Uterus (tissue), 4 donors: Measurements from ENCODE around the gene LPP. TPM values are rescaled to one million over a fixed set of nuclear protein-coding genes. Genes with fewer than 3 reads are reported as not detected.
"Not testable (repeated sequence)": the region's sequence is repeated elsewhere in the genome, so short reads cannot be mapped to it uniquely, and the experiment has no call there.

Experiments used
- DNase-seq, 2 donors: peaks; one replicate each; pipeline ENCODE4 v3.0.0-alpha.2; 2019 to 2020
- H3K27ac ChIP-seq, 2 donors: fragments of 200-600 bp; sonication (generic); 1 replicate in 1 of 2; 2 replicates in 1 of 2; pipeline ENCODE4 v1.5.1; 2016 to 2018
- H3K27me3 ChIP-seq, 2 donors: fragments of 200-600 bp; sonication (generic); one replicate each; pipeline ENCODE4 v1.5.1; 2018 to 2019; ENCODE audit warnings: control low read depth in 1 of 2
- H3K36me3 ChIP-seq, 2 donors: fragments of 200-600 bp; sonication (generic); one replicate each; pipeline ENCODE4 v1.5.1; 2019; ENCODE audit warnings: control low read depth in 1 of 2
- H3K4me1 ChIP-seq, 2 donors: fragments of 200-600 bp; sonication (generic); one replicate each; pipeline ENCODE4 v1.5.1; 2018 to 2019; ENCODE audit warnings: control low read depth in 1 of 2
- H3K4me3 ChIP-seq, 2 donors: fragments of 200-600 bp; sonication (generic); 1 replicate in 1 of 2; 2 replicates in 1 of 2; pipeline ENCODE4 v1.5.1; 2018 to 2019; ENCODE audit warnings: mild to moderate bottlenecking in 1 of 2
- H3K9me3 ChIP-seq, 2 donors: fragments of 200-600 bp; sonication (generic); one replicate each; pipeline ENCODE4 v1.5.1; 2019; ENCODE audit warnings: control low read depth in 1 of 2
- POLR2A ChIP-seq, 2 donors: fragments of 450-650 bp; IDR thresholded peaks; one replicate each; pipeline ENCODE4 v1.6.1; 2016; ENCODE audit warnings: antibody characterized with exemption in 2 of 2, mild to moderate bottlenecking in 1 of 2, moderate library complexity in 1 of 2
- intact Hi-C: fragments of 100-400 bp; cut with DNase I; formaldehyde crosslinking; loops from one replicate; pipeline ENCODE4 v1.15.1; 2023; ENCODE audit warnings: low total_unique reads
- total RNA-seq, 4 donors: library from RNA; depleted of rRNA in 3 of 4; stranded (reverse); fragments of >200 nt in 3 of 4; gene quantifications; one replicate each; pipeline versions ENCODE4 v1.1.0 to v1.2.4, GENCODE V29; 2014 to 2023
- TF ChIP-seq, protein P1 (sequence below), 4 experiments: fragments of 200-600 bp in 2 of 4; fragments of 450-650 bp in 2 of 4; sonication (generic) in 2 of 4; IDR thresholded peaks; one replicate each; pipeline ENCODE4 v1.5.1; 2016 to 2019; ENCODE audit warnings: antibody characterized with exemption in 4 of 4, mild to moderate bottlenecking in 2 of 4, moderate library complexity in 1 of 4
- donor health status: DM: yes; HTN: yes; CAD: no.

LPP gene
- total RNA-seq, 4 donors from 2014 or later: 180 to 1,374 (median 712) TPM

DNA sequence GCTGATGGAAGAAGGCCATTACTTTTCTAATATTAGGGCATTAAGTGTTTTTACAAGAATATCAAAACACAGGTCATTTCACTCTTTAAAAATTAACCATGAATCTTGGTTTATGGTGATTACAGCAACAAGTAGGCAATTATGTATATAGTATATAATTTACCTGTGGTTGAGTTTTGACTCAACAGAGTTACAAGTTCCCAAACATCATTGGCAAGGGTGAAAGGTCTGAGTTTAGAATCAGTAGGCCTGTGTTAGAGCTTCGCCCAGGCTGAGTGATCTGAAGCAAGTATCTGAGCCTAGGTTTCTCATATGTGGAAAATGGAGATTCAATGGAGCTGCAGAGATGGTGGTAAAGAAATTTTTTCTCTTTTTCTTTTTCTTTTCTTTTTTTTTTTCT lies 25.1 kb upstream of the LPP start:
- intact Hi-C loops: no loop called here
- no peak for DNase-seq
- Histone ChIP-seq H3K9me3 (no peaks in the 10 kb centered on the region), H3K4me1 (no peaks in the 10 kb centered on the region), H3K36me3 (no peaks in the 10 kb centered on the region), H3K27me3 (no peaks in the 10 kb centered on the region), H3K4me3 (no peak overlapping the region), H3K27ac (no peak overlapping the region)
- TF ChIP-seq, protein P1, sequence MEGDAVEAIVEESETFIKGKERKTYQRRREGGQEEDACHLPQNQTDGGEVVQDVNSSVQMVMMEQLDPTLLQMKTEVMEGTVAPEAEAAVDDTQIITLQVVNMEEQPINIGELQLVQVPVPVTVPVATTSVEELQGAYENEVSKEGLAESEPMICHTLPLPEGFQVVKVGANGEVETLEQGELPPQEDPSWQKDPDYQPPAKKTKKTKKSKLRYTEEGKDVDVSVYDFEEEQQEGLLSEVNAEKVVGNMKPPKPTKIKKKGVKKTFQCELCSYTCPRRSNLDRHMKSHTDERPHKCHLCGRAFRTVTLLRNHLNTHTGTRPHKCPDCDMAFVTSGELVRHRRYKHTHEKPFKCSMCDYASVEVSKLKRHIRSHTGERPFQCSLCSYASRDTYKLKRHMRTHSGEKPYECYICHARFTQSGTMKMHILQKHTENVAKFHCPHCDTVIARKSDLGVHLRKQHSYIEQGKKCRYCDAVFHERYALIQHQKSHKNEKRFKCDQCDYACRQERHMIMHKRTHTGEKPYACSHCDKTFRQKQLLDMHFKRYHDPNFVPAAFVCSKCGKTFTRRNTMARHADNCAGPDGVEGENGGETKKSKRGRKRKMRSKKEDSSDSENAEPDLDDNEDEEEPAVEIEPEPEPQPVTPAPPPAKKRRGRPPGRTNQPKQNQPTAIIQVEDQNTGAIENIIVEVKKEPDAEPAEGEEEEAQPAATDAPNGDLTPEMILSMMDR (IDR thresholded peaks at IDR 0.05): no peak
- no peak for TF ChIP-seq POLR2A (IDR thresholded peaks at IDR 0.05)

DNA sequence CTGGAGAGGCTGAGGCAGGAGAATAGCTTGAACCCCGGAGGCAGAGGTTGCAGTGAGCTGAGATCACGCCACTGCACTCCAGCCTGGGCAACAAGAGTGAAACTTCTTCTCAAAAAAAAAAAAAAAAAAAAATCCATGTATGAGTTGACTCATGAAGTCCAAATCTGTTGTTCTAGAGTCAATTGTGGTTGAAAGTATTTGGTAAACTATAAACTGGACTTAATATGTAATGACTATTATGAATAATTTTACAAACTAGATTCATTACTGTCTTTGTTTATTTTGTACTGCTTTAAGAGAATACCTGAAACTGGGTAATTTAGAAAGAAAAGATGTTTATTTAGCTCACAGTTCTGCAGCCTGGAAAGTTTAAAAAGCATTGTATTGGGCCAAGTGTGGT lies 22.9 kb upstream of the LPP start:
- H3K9me3 ChIP-seq, DNase-seq, intact Hi-C loops, H3K27ac ChIP-seq, H3K36me3 ChIP-seq, H3K27me3 ChIP-seq, H3K4me3 ChIP-seq, H3K4me1 ChIP-seq: not testable (repeated sequence)

DNA sequence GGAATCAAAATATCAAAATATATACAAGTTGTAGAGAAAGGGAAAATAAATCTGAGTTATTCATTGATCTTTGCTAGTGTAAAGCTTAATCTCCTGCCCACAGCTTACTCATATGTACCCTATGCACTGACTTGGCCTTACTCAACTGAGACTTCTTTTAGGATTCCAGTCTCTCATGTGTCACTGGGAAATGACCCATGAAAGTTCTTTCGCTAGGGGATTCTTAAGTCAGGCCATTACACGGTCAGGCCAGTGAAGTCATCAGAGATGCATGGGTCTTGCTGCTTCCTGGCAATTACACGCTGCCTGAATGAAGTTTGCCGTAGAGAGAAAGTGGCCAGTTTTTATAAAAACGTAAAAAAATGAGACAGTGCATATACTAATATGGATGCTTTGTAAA lies 20.7 kb upstream of the LPP start:
- no peaks in the 10 kb centered on the region for H3K4me1 ChIP-seq
- H3K27ac ChIP-seq: no peak overlapping the region
- H3K36me3 ChIP-seq: no peaks in the 10 kb centered on the region
- no peak for DNase-seq
- intact Hi-C loops: no loop called here
- H3K4me3 ChIP-seq: no peak overlapping the region
- no peaks in the 10 kb centered on the region for H3K9me3 ChIP-seq
- TF ChIP-seq, protein P1 (IDR thresholded peaks at IDR 0.05): no peak
- no peaks in the 10 kb centered on the region for H3K27me3 ChIP-seq

DNA sequence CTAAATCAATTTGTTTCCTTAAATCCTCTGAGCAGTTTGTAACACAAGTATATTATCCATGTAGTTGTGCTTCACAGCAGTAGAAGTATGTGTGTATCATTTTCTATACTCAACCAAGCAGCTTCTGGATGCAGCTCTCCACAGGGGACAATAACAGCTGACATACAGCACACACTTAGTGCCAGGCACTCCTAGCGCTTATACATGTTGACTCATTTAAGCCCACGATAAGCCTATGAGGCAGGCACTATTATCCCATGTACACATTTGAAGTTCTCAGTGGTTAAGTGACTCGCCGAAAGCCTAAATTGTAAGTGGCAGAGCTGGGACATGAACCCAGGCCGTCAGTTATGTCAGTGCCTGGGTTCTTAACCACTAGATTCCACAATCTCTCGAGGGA lies 20.3 kb upstream of the LPP start:
- H3K4me3 ChIP-seq: no peak overlapping the region
- intact Hi-C loops: no loop called here
- no peak for TF ChIP-seq POLR2A (IDR thresholded peaks at IDR 0.05)
- TF ChIP-seq, protein P1 (IDR thresholded peaks at IDR 0.05): no peak
- H3K27me3 ChIP-seq: no peaks in the 10 kb centered on the region
- H3K9me3 ChIP-seq: no peaks in the 10 kb centered on the region
- no peak overlapping the region for H3K27ac ChIP-seq
- no peaks in the 10 kb centered on the region for H3K4me1 ChIP-seq
- DNase-seq: no peak
- no peaks in the 10 kb centered on the region for H3K36me3 ChIP-seq

DNA sequence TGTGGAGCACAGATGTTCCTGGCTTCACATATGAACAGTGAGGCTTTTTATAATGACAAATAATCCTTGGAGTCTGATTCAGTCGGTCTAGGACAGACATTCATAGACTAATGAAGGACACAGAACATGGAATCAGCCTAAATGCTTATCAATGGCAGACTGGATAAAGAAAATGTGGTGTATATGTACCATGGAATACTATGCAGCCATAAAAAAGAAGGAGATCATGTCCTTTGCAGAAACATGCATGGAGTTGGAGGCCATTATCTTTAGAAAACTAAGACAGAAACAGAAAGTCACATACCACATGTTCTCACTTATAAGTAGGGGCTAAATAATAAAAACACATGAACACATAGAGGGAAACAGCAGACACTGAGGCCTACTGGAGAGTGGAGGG lies 19.9 kb upstream of the LPP start:
- TF ChIP-seq POLR2A (IDR thresholded peaks at IDR 0.05): no peak
- TF ChIP-seq, protein P1 (IDR thresholded peaks at IDR 0.05): no peak

DNA sequence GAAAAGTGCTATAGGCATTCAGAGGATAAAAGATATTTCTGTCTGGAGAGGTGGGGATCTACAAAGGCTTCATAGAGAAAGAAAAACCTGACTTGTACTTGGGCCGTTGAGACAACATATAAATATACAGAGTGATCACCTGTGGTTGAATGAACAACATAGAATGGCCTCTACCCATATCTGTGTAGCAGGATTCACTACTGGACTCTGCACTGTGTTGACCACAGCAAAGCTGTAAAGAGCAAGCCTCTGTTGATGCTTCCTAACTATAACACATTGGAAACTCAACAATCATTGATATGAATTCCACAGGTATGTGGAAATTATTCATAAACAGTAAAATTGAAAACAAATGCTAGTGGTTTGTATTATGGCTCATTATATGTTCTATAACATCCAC lies 19.1 kb upstream of the LPP start:
- TF ChIP-seq, protein P1 (IDR thresholded peaks at IDR 0.05): no peak
- no peak for TF ChIP-seq POLR2A (IDR thresholded peaks at IDR 0.05)
- H3K36me3 ChIP-seq: no peaks in the 10 kb centered on the region
- H3K4me3 ChIP-seq: no peak overlapping the region
- H3K27me3 ChIP-seq: no peaks in the 10 kb centered on the region
- DNase-seq: no peak
- no peaks in the 10 kb centered on the region for H3K4me1 ChIP-seq
- intact Hi-C loops: no loop called here
- H3K27ac ChIP-seq: no peak overlapping the region
- H3K9me3 ChIP-seq: no peaks in the 10 kb centered on the region

More for the DNA sequence above, 19.9 kb upstream of the LPP start:
- no peak for DNase-seq
- no peak overlapping the region for H3K27ac ChIP-seq
- H3K4me1 ChIP-seq: no peaks in the 10 kb centered on the region
- H3K9me3 ChIP-seq: no peaks in the 10 kb centered on the region
- H3K4me3 ChIP-seq: no peak overlapping the region
- no peaks in the 10 kb centered on the region for H3K36me3 ChIP-seq
- no peaks in the 10 kb centered on the region for H3K27me3 ChIP-seq
- intact Hi-C loops: no loop called here
